ENCODE data around the gene METTL3. TPM values are rescaled to one million over a fixed set of nuclear protein-coding genes. Genes with fewer than 3 reads are reported as not detected.

Gene METTL3
- total and polyA plus RNA-seq, 2 donors (not counting 3 experiments of a cell fraction or from before 2014, with no cell fraction given): 65.0 to 85.3 TPM

- POLR2A ChIA-PET: no interaction called here
- no TSS peak for BruUV-seq (replicated peaks)
- H2AFZ ChIP-seq (ENCODE audit: low read depth, low read length): no peak overlapping the region
- intact Hi-C loops (cut with micrococcal nuclease) (no loop called here), dilution Hi-C loops (cut with MboI; ENCODE audit: extremely low pct_ligation_motif_present, low sequenced_read_pairs) (no loop called here)
- H3K9ac ChIP-seq (replicated peaks; ENCODE audit: extremely low read depth, insufficient read depth, low read length): no peak overlapping the region
- no peaks in the 10 kb centered on the region for H3K4me1 ChIP-seq (ENCODE audit: control insufficient read depth, extremely low read depth, insufficient read depth, low read length)
- H3K79me2 ChIP-seq (ENCODE audit: control insufficient read depth, insufficient read depth, low read length): no peaks in the 10 kb centered on the region
- peaks cover 53 to 63% of the 10 kb centered on the region in 2 experiments for H3K27me3 ChIP-seq (ENCODE audit: control insufficient read depth in 2 of 2, insufficient read depth in 2 of 2, low read length in 2 of 2)
- no peak overlapping the region for H3K27ac ChIP-seq (ENCODE audit: insufficient read depth, low read depth, low read length)
- H3K4me2 ChIP-seq (ENCODE audit: insufficient read depth, low read length): no peak overlapping the region
- no peaks in the 10 kb centered on the region for H3K36me3 ChIP-seq (ENCODE audit: control insufficient read depth in 2 of 2, extremely low read depth in 1 of 2, insufficient read depth in 2 of 2, low read length in 2 of 2)
- CTCF ChIA-PET: interaction anchor here (1.0 to 1.7 kb wide), 3 partner anchors 16 to 36 kb away, joined by 3 to 5 read pairs (median 4); no protein-coding TSS in a partner anchor
- no peak for FAIRE-seq
- no peaks in the 10 kb centered on the region for H3K9me3 ChIP-seq (replicated peaks; ENCODE audit: control insufficient read depth, insufficient read depth, low read length)
- H4K20me1 ChIP-seq (replicated peaks; ENCODE audit: control insufficient read depth, extremely low read depth, insufficient read depth, low read length): no peaks in the 10 kb centered on the region
- no peak for DNase-seq (ENCODE audit: low read depth, low spot score)
- H3K9me1 ChIP-seq (replicated peaks; ENCODE audit: control insufficient read depth, extremely low read depth, insufficient read depth, low read length): no peaks in the 10 kb centered on the region
- H3K4me3 ChIP-seq (replicated peaks in 1 of 3; ENCODE audit: insufficient read depth in 1 of 3, low read depth in 1 of 3, low read length in 3 of 3): no peak overlapping the region
- TF ChIP-seq FOS (IDR thresholded peaks at IDR 0.05; ENCODE audit: borderline replicate concordance, insufficient read depth, low read length) (no peak), CTCF (IDR thresholded peaks at IDR 0.05; ENCODE audit: extremely low read depth in 1 of 2, insufficient read depth in 1 of 2, low read depth in 1 of 2, low read length in 2 of 2) (no peak), POLR2A (IDR thresholded peaks at IDR 0.05; ENCODE audit: low read depth, low read length) (no peak), GATA2 (IDR thresholded peaks at IDR 0.05; ENCODE audit: insufficient read depth, insufficient read length, low read depth, low read length) (no peak), EZH2 (IDR thresholded peaks at IDR 0.05; ENCODE audit: borderline replicate concordance, low read depth, low read length, severe bottlenecking) (no peak), MAX (IDR thresholded peaks at IDR 0.05; ENCODE audit: insufficient read depth, insufficient read length) (no peak), JUN (IDR thresholded peaks at IDR 0.05; ENCODE audit: borderline replicate concordance, insufficient read depth, insufficient read length, low read depth) (no peak), MYC (IDR thresholded peaks at IDR 0.05; ENCODE audit: low read depth, low read length) (no peak), POLR2AphosphoS5 (IDR thresholded peaks at IDR 0.05; ENCODE audit: insufficient read depth, low read depth, low read length) (no peak)
Observed at GRCh38 chr14:21534576-21534975, 23.4 kb upstream of the METTL3 start.

Measured in endothelial cell of umbilical vein (primary cell).